H1 (cell line): ENCODE results near the gene ZNF496. TPM values are rescaled to one million over a fixed set of nuclear protein-coding genes. Genes with fewer than 3 reads are reported as not detected.

Experiments used
- CTCF ChIA-PET: fragments of 300-600 bp; sonication (Branson Sonifier 250); formaldehyde crosslinking; loops from one replicate; lab custom pipeline; 2021; ENCODE audit not compliant: partially characterized antibody; lab: Charles Lee
- POLR2A ChIA-PET: fragments of 300-600 bp; sonication (Branson Sonifier 250); formaldehyde crosslinking; loops from one replicate; lab custom pipeline; 2021; ENCODE audit warnings: inconsistent platforms; ENCODE audit not compliant: partially characterized antibody; lab: Charles Lee
- DNase-seq, 2 experiments: peaks; one replicate each; pipeline versions ENCODE4 v3.0.0 to v3.0.0-alpha.2; 2010 to 2022; ENCODE audit warnings: low spot score in 2 of 2, low read depth in 1 of 2, mixed read lengths in 1 of 2
- FAIRE-seq: peaks from 2 replicates; lab custom pipeline; 2011; peaks lifted over from hg19 to GRCh38; lab: Jason Lieb, UNC
- H2AFZ ChIP-seq: 2 replicates; pipeline ENCODE4 v1.8.1; 2012; ENCODE audit warnings: low read length, inconsistent platforms
- H2AK5ac ChIP-seq: 2 replicates; pipeline ENCODE4 v1.6.1; 2013; ENCODE audit warnings: low read depth, low read length
- H2BK120ac ChIP-seq: replicated peaks from 2 replicates; pipeline ENCODE3; 2013; ENCODE audit warnings: low read depth, low read length, inconsistent platforms
- H2BK12ac ChIP-seq: 2 replicates; pipeline ENCODE4 v1.6.1; 2013; ENCODE audit warnings: low read depth, low read length
- H2BK15ac ChIP-seq: 2 replicates; pipeline ENCODE4 v1.6.1; 2013; ENCODE audit warnings: low read length
- H2BK20ac ChIP-seq: 2 replicates; pipeline ENCODE4 v1.6.1; 2013; ENCODE audit warnings: low read length
- H2BK5ac ChIP-seq: 2 replicates; pipeline ENCODE4 v1.6.1; 2013; ENCODE audit warnings: low read depth, low read length
- H3K14ac ChIP-seq: 2 replicates; pipeline ENCODE4 v1.6.1; 2013; ENCODE audit warnings: inconsistent platforms; ENCODE audit not compliant: insufficient read length
- H3K18ac ChIP-seq: 2 replicates; pipeline ENCODE4 v1.6.1; 2013; ENCODE audit warnings: low read length; ENCODE audit errors: extremely low read depth
- H3K23ac ChIP-seq: 2 replicates; pipeline ENCODE4 v1.6.1; 2013; ENCODE audit warnings: inconsistent platforms; ENCODE audit not compliant: insufficient read length
- H3K23me2 ChIP-seq: 2 replicates; pipeline ENCODE4 v1.6.1; 2013; ENCODE audit warnings: low read depth, low read length
- H3K27ac ChIP-seq: 2 replicates; pipeline ENCODE4 v1.6.1; 2011; ENCODE audit warnings: low read depth, low read length, inconsistent platforms
- H3K27me3 ChIP-seq, 4 experiments: replicated peaks in 1 of 4; 1 replicate in 1 of 4; 2 replicates in 3 of 4; pipeline versions ENCODE4 v1.6.1 to v1.8.1; 2011 to 2013; ENCODE audit warnings: low read length in 3 of 4, mild to moderate bottlenecking in 3 of 4, inconsistent platforms in 2 of 4, mixed read lengths in 2 of 4, moderate library complexity in 1 of 4; ENCODE audit not compliant: control insufficient read depth in 3 of 4, insufficient read depth in 3 of 4; ENCODE audit errors: extremely low read depth in 1 of 4
- H3K36me3 ChIP-seq, 4 experiments: 2 replicates each; pipeline versions ENCODE4 v1.6.1 to v1.8.1; 2011 to 2013; ENCODE audit warnings: mild to moderate bottlenecking in 4 of 4, low read length in 3 of 4, moderate library complexity in 2 of 4, control low read depth in 1 of 4, inconsistent platforms in 1 of 4; ENCODE audit not compliant: insufficient read depth in 4 of 4, control insufficient read depth in 2 of 4
- H3K4ac ChIP-seq: replicated peaks from 2 replicates; pipeline ENCODE3; 2013; ENCODE audit warnings: low read length, low read depth, mixed read lengths, inconsistent platforms; ENCODE audit not compliant: insufficient read length
- H3K4me1 ChIP-seq, 4 experiments: replicated peaks in 1 of 4; 1 replicate in 1 of 4; 2 replicates in 3 of 4; pipeline versions ENCODE4 v1.6.1 to v1.8.1; 2011 to 2013; ENCODE audit warnings: low read length in 3 of 4, inconsistent platforms in 2 of 4, mixed read lengths in 1 of 4; ENCODE audit not compliant: insufficient read depth in 4 of 4, control insufficient read depth in 3 of 4
- H3K4me2 ChIP-seq, 2 experiments: 2 replicates each; pipeline versions ENCODE4 v1.6.1 to v1.8.1; 2011 to 2013; ENCODE audit warnings: low read depth in 2 of 2, low read length in 2 of 2, control low read depth in 1 of 2, inconsistent platforms in 1 of 2, mild to moderate bottlenecking in 1 of 2; ENCODE audit not compliant: insufficient read depth in 1 of 2
- H3K4me3 ChIP-seq, 4 experiments: fragments of 200-600, 300-600 bp in 1 of 4; sonication (generic), shearing (Covaris generic), sonication (Bioruptor Twin) in 1 of 4; 2 replicates each; pipeline versions ENCODE4 v1.5.1 to v1.8.1; 2011 to 2016; ENCODE audit warnings: low read length in 4 of 4, low read depth in 3 of 4, control low read depth in 2 of 4, inconsistent platforms in 2 of 4, mild to moderate bottlenecking in 2 of 4, mixed read lengths in 1 of 4, moderate library complexity in 1 of 4; ENCODE audit not compliant: insufficient read depth in 2 of 4; ENCODE audit errors: extremely low read depth in 1 of 4
- H3K56ac ChIP-seq: replicated peaks from 2 replicates; pipeline ENCODE3; 2013; ENCODE audit warnings: low read depth, mild to moderate bottlenecking, mixed read lengths, low read length, inconsistent platforms; ENCODE audit not compliant: insufficient read length
- H3K79me1 ChIP-seq: 2 replicates; pipeline ENCODE4 v1.6.1; 2013; ENCODE audit warnings: low read depth, low read length, control low read depth
- H3K79me2 ChIP-seq, 2 experiments: 2 replicates each; pipeline versions ENCODE4 v1.6.1 to v1.8.1; 2012 to 2013; ENCODE audit warnings: low read length in 2 of 2, mild to moderate bottlenecking in 2 of 2, inconsistent platforms in 1 of 2; ENCODE audit not compliant: insufficient read depth in 2 of 2, control insufficient read depth in 1 of 2
- H3K9ac ChIP-seq, 4 experiments: replicated peaks in 1 of 4; 1 replicate in 1 of 4; 2 replicates in 3 of 4; pipeline versions ENCODE4 v1.6.1 to v1.8.1; 2011 to 2013; ENCODE audit warnings: low read depth in 3 of 4, low read length in 3 of 4, control low read depth in 2 of 4, mild to moderate bottlenecking in 2 of 4, moderate library complexity in 2 of 4, inconsistent platforms in 1 of 4; ENCODE audit errors: extremely low read depth in 1 of 4
- H3K9me3 ChIP-seq, 2 experiments: 2 replicates each; pipeline versions ENCODE4 v1.6.1 to v1.8.1; 2012 to 2013; ENCODE audit warnings: mild to moderate bottlenecking in 2 of 2, moderate library complexity in 2 of 2, control low read depth in 1 of 2, inconsistent platforms in 1 of 2, low read depth in 1 of 2, low read length in 1 of 2, mixed read lengths in 1 of 2; ENCODE audit not compliant: insufficient read depth in 2 of 2
- H4K20me1 ChIP-seq, 2 experiments: replicated peaks in 1 of 2; 2 replicates each; pipeline versions ENCODE3 to v1.8.1; 2011 to 2013; ENCODE audit warnings: inconsistent platforms in 2 of 2, low read length in 2 of 2, mild to moderate bottlenecking in 1 of 2; ENCODE audit not compliant: insufficient read depth in 2 of 2, control insufficient read depth in 1 of 2
- H4K5ac ChIP-seq: 2 replicates; pipeline ENCODE4 v1.6.1; 2013; ENCODE audit warnings: low read length, low read depth, mixed read lengths, inconsistent platforms; ENCODE audit not compliant: insufficient read length
- H4K8ac ChIP-seq: 2 replicates; pipeline ENCODE4 v1.8.0; 2013; ENCODE audit warnings: mild to moderate bottlenecking, moderate library complexity, low read length, inconsistent platforms; ENCODE audit not compliant: insufficient read depth; ENCODE audit errors: extremely low read depth
- H4K91ac ChIP-seq: replicated peaks from 2 replicates; pipeline ENCODE3; 2013; ENCODE audit warnings: low read length, mixed read lengths, inconsistent platforms; ENCODE audit not compliant: insufficient read length
- SIRT6 ChIP-seq: IDR thresholded peaks from one replicate; pipeline ENCODE4 v1.7.1; 2012; ENCODE audit warnings: low read length, inconsistent platforms
- WGBS, 2 experiments: shearing (Covaris generic) in 1 of 2; methylation state at CpG; one replicate each; pipeline versions ENCODE4 v1.1.6 to v1.1.7; 2013 to 2015; ENCODE audit warnings: low lambda C conversion rate in 2 of 2, mixed read lengths in 2 of 2, inconsistent platforms in 1 of 2, low coverage in 1 of 2, missing lambda C conversion rate in 1 of 2; ENCODE audit not compliant: insufficient replicate concordance in 2 of 2, insufficient coverage in 1 of 2, insufficient read length in 1 of 2; ENCODE audit errors: extremely low coverage in 1 of 2, missing lambda C conversion rate in 1 of 2; 5-methylcytosine and 5-hydroxymethylcytosine counted together
- polyA plus RNA-seq, 7 experiments: library from polyadenylated mRNA; depleted of rRNA in 3 of 7; stranded (reverse) in 5 of 7; unstranded in 2 of 7; fragments of >200 nt in 5 of 7; fragments of 200-250 nt in 2 of 7; gene quantifications; 1 replicate in 5 of 7; 2 replicates in 1 of 7; 4 replicates in 1 of 7; pipeline versions ENCODE4 v1.2.1 to v1.2.3, GENCODE V29; 2011 to 2013; ENCODE audit warnings: missing spikeins in 2 of 7, mixed read lengths in 2 of 7
- total RNA-seq: library from RNA; stranded (reverse); fragmentation: NEBNext Ultra II Directional; extraction: Animal tissue kit (Norgen Biotek cat#: 25700); gene quantifications from 2 replicates; pipeline ENCODE4 v1.2.1, GENCODE V29; 2021

The ZNF496 gene
- total and polyA plus RNA-seq, 2 of the 8 experiments (the other 6 are each of a cell fraction or from before 2014, with no cell fraction given) = 27.9 to 71.4 TPM

DNA sequence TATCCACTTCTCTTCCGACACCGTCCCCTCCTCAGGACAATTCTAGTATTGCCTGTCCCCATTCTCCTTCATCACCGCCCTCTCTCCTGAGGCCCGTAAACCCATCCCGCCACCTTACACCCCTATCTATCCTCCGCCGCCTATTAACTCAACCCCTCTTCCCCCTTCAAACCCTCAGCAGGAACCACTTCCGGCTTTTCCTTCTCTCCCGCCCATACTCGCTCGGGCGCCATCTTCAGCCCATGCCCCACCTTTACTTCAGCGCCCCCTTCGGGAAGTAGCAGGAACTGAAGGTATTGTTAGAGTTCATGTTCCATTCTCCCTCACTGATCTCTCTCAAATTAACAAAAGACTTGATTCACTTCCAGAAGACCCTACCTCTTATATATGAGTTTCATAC, 44.2 kb downstream of the ZNF496 start:
- no peak overlapping the region for H3K14ac ChIP-seq
- no peak overlapping the region for H2BK120ac ChIP-seq
- H3K27me3 ChIP-seq = no peaks in the 10 kb centered on the region
- no peaks in the 10 kb centered on the region for H4K20me1 ChIP-seq
- peaks cover 0 to 6% (median 2%) of the 10 kb centered on the region in 4 experiments; a peak in 5 of 7 replicates for H3K4me1 ChIP-seq
- H3K9ac ChIP-seq = no peak overlapping the region
- FAIRE-seq (no peak), DNase-seq (peak in 1 of 2 experiments; percentile 79)
- no peak overlapping the region for H2BK15ac ChIP-seq
- 83% methylated on average over 14 of the region's 14 CpGs; no CpG with 5 or more reads in 1 of the 2 experiments for WGBS, 2 experiments
- no peak overlapping the region for H2AK5ac ChIP-seq
- H2BK12ac ChIP-seq = no peak overlapping the region
- H4K8ac ChIP-seq = no peak overlapping the region
- H2AFZ ChIP-seq = no peak overlapping the region
- H3K18ac ChIP-seq = no peak overlapping the region
- H3K36me3 ChIP-seq = no peaks in the 10 kb centered on the region
- no peak overlapping the region for H3K56ac ChIP-seq
- H3K9me3 ChIP-seq = no peaks in the 10 kb centered on the region; a peak in 1 of 4 replicates
- H3K27ac ChIP-seq = no peak overlapping the region
- POLR2A ChIA-PET = no interaction called here
- no peaks in the 10 kb centered on the region for H3K79me1 ChIP-seq
- H3K4me3 ChIP-seq = no peak overlapping the region
- H4K91ac ChIP-seq = no peak overlapping the region
- no peak overlapping the region for H3K4me2 ChIP-seq
- peaks cover 2% of the 10 kb centered on the region; the same call in 1 of the 2 replicates for H3K23me2 ChIP-seq
- CTCF ChIA-PET = no interaction called here
- no peaks in the 10 kb centered on the region for H3K79me2 ChIP-seq
- H2BK20ac ChIP-seq = no peak overlapping the region
- H3K23ac ChIP-seq = no peak overlapping the region
- H2BK5ac ChIP-seq = no peak overlapping the region
- no peak overlapping the region for H4K5ac ChIP-seq
- H3K4ac ChIP-seq = no peak overlapping the region
- TF ChIP-seq SIRT6 = no peak
